HG02870 (cell line): Measurements from ENCODE around the gene SLC9A1.

ENCODE experiments used
- ATAC-seq: cut with Tn5 transposase; IDR thresholded peaks from one replicate; pipeline ENCODE4 v1.9.1; 2021; ENCODE audit warnings: mild to moderate bottlenecking, moderate library complexity; ENCODE audit not compliant: unreplicated experiment

Gene SLC9A1

DNA sequence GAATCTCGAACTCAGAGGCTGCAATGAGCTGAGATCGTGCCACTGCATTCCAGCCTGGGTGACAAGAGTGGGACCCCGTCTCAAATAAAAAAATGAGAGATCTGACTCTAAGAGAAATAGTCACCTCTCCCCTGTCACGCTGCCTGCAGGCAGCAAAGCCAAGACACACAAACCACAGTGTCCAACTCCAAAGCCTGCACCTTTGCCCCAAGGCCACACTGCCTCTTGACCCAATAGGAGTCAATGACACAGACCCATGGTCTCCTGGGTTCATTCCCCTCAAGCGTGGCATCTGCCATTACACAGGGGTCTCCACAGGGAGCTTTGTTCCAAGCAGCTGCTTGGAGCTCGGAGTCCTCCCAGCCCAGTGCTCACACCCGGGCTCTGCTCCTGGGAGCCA, 46.3 kb downstream of the SLC9A1 start:
- no peak for ATAC-seq

DNA sequence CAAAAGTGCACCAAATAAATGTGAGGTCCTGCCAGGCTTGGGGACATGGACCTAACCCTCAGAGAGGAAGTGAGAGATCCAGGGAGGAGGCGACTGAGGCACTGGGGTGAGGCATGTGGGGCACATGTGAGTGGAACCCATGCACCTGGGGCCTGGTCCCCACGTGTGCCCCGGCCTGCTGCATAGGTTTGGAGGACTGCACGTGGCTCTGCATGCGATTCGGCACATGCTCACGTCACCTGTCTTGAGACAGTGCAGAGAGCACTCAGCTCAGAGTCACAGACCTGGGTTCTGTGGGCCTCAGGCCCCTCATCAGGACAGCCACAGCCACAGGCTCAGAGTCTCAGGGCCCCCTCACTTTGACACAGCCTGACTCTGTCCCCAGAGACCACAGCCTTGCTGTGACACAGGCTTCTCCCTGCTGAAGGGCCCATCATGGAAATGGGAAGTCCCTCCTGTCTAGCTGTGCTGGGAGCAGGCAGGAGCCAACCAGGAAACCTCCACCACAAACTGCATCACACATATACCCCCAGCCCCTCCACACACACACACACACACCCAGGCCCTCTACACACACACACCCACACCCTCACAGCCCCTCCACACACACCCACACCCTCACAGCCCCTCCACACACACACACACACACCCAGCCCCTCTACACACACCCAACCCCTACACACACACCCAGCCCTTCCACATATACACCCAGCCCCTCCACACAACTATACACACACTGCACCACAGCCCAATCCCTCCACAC, 48.2 kb downstream of the SLC9A1 start:
- no peak for ATAC-seq

DNA sequence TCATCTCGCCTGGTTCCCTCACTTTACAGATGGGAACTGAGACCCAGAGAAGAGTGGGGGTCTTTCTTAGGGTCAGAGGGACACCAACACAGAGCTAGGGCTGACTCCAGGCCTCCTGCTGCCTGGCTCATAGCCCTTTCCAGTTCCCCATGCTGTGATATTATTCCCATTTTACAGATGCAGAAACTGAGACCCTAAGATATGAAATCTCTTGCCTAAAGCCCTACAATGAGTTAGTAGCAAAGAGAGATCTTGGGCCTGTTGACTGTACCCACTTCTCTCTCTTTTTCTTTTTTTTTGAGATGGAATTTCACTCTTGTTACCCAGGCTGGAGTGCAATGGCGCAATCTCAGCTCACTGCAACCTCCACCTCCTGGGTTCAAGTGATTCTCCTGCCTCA, 49.9 kb downstream of the SLC9A1 start:
- no peak for ATAC-seq

DNA sequence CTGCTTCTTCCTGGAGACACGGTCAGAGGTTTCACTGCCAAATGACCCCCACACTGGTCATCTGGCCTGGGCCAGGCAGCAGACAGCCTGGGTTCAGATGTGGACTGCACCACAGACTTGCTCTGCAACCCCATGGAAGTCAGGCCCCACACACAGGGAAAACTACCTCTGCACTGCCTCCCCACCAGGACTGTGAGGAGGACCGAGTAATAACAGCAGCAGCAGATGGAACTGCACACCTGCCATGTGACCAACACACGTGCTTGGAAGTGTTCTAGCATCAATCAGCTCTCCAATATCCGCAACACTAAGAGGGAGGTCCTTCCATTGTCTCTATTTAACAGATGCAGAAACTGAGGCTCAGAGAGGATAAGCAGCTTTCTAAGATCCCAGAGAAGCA, 51.4 kb downstream of the SLC9A1 start:
- no peak for ATAC-seq

DNA sequence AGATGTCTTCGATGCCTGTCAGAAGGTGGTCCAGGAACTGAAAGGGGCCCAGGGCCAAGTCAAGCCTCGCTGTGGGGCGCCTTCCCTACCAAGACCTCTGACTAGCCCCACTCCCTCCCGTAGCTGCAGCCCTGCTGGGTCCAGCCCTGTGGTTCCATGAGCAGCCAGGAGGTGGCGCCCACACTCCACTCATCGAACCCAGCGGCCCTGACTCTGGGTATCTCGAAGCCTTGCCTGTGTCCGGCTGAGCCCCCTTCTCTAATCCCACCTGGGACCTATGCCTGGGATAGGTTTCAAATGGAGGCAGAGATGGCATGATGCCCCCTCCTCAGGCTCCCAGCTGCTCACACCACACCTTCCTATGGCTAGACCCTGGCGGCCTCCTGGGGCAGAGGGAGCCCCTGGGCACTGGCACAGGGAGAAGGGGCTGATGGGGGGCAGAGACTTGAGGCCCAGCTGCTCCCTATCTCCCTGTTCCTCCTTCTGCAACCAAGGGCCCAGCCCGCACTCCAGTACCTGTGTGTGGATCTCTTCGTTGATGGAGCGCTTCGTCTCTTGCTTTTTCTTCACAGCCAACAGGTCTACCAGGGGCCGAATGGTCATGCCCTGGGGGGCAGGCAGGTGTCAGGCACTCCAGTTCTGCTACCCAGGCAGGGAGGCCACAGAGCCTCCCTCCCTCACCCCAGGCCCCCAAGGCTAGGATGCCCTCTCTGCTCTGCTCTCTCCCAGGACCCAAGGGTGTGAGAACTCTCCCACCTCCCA, 52.0 kb downstream of the SLC9A1 start:
- no peak for ATAC-seq

DNA sequence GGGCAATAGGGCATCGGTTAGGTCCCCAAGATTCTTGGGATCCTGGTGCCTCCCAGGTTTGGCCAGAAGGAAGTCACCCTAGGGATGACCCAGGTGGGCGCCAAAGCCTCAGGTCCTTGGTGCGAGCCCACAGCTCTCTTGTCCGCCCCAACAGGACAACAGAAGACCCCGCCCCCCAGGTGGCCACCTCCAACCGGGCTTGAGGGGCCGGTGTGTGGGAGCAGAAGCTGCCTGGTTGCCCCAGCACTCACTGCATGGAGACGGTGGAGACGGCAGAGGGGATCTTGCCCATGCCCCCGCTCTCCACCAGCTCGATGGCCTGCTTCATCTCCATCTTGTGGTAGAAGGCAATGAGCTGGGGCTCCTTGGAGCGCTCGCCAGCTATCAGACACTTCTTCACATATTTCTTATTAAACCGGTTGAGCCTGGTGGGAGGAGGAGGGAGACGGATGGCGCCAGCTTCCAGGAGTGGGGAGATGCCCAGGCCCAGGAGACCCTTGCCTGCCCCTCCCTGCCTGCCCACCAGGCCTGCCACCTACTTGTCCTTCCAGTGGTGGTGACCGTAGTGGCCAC, 52.7 kb downstream of the SLC9A1 start:
- ATAC-seq, result no peak

DNA sequence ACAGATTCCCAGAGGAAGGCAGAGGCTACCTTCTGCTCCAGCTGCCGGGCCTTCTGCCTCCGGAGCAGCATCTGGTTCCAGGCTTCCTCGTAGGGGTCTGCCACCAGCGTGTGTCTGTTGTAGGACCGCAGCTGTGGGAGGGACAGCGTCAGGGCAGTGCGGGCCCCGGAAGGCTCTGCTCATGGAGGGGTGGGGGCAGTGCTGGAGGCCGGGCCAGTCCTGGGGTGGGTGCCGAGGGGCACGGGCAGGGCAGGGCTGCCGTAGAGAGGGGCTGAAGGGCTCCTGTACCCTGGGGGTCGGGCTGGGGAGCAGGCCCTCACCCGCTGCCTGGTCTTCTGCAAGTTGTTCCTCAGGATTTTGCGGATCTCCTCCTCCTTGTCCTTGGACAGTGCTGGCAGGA, 53.2 kb downstream of the SLC9A1 start:
- no peak for ATAC-seq

DNA sequence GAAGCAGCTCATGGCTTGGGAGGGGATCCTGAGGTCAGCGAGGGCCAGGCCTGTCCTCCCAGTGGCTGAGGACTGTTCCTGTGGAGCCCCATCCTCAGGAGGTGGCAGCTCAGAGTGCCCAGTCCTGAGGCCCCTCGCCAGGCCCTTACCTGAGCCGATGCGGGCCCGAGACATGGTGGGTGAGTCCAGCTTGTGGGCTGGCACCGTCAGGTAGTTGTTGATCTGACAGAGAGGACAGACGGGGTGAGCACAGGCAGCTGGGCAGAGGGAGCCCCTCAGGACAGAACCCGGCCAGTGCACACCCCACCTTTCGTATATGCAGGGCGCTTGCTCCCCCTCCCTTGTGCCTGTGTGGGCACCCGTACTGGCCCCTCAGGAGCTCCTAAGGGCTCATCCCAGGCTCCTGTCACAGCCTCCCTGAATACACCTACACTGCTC, 53.9 kb downstream of the SLC9A1 start:
- ATAC-seq, result no peak

DNA sequence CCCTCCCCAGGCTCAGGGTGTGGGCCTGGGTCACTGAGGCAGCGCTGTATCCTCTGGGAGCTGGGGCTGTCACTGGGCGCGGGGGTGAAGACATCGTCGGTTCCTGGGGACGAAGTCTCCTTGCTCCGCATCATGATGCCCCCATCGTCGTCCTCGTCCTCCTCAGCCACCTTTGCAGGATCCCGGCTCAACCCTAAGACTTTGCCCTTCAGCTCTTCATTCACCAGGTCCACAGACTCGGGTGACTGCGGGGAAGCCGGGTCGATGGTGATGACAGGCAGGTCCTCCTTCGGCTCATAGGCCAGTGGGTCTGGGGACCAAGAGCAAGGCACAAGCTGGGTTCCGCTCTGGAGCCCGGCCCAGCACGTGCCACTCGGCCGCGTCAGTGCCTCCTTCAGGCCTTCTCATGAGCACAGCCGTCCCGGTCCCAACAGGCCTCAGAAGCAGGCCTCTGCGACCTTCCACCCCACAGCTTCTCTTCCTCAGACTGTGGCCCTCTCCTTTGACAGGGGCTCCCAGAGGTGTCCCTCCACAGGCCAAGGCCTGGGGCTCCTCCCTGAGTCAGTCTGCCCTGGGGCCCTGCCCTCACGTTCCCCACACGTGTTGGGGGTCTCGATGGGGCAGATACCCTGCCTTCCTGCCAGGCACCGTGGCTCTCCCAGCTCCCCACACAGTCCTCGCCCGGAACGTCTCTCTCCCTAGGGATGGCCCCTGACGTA, 54.4 kb downstream of the SLC9A1 start:
- no peak for ATAC-seq

DNA sequence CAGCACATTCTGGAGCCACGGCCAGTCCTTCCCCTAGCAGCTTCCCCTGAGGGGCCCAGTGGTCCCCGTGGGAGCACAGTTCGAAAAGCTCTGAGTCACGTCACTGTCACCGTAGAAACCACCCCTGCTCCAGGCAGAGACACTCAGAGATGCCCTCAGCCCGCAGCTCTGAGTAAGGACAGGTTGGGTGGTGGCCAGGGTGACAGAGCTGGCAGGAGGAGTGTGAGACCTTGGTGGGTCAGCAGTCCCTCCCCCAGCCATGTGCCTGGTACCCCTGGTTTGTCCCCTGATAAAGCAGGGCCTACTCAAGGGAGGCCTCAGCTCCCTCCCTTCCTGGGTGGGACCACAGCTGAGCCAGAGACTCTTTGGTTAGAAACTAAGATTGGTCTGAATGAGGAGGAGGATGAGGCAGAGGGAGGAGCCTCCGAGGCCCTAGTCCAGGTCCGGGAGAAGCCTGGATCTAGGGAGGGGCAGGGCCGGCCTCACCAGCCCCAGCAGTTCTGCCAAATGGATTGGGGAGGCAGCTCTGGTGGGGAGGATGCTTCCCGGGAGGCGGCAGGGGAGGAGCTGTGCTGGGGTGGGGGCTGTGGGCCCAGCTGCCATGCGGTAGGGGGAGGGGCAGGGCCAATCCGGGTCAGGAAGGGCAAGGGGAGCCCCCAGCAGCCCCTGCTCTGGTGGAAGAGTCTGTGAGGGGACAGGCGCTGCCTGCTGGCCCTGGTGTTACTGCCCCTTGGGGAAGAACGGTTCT, 55.2 kb downstream of the SLC9A1 start:
- no peak for ATAC-seq

DNA sequence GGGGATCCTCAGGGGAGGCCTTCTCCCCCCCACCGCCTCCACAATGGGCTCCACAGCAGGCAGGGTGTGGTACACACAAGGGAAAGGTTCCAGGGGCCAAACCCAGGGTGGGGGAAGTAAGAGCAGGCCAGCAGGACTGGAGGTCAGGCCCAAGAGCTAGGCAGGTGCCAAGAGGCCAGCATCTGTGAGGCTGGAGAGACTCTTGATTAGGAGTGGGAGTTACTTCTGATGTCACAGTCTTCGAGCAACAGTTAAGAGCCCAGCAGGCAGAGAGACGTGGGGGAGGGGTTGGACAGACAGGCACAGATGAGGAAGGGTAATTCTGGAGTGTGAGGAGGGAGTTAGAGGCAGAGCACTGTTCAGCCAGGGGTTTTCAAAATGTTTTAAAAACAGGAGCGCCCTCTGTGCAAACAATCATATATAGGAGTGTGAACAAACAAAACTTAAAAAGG, 55.8 kb downstream of the SLC9A1 start:
- ATAC-seq, result no peak

DNA sequence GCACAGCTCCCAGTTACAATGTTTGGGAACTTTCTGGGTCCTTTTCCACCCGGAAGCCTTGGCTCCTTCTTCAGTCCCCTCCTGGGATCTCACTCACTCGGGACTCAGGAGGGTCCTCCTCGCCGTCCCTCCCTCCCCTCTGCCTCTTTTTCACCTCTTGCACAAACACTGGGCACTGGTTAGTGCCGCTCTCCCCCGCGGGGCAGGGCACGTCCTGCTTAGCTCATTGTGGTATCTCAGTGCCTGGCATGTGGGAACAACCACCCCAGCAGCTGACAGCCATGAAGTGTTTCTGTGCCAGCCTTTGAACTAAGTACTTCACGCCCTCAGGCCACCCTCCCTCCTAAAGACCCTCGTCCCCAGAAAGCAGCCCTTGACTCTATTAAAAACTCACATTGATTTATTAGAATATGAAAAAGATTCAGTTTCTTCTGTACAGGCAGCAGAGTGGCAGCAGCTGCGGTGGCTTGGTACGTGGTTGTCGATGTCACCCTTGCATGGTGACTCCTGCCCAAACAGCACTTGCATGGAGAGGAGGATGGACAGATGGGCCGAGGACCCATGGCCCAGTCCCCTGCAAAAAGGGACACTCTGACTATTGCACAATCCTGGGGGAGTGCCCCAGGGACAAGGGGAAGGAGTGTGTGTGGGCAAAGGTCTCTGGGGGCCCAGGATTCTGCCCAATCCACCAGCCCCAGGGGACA, 56.3 kb downstream of the SLC9A1 start:
- ATAC-seq, result no peak

DNA sequence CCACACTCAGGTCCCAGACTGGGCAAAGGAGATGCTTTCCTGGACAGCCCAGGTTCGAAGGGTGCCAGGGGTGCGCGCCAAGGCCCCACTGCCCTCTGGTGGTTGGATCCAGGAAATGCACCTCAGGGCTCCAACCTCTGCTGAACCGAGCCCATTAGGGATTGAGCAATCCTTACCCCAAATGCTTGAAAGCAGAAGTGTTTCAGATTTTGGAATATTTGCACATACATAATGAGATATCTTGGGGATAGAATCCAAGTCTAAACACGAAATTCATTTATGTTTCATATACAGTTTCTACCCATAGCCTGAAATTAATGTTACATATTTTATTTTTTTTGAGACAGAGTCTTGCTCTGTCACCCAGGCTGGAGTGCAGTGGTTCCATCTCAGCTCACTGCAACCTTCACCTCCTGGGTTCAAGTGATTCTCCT, 57.4 kb downstream of the SLC9A1 start:
- ATAC-seq, result no peak

DNA sequence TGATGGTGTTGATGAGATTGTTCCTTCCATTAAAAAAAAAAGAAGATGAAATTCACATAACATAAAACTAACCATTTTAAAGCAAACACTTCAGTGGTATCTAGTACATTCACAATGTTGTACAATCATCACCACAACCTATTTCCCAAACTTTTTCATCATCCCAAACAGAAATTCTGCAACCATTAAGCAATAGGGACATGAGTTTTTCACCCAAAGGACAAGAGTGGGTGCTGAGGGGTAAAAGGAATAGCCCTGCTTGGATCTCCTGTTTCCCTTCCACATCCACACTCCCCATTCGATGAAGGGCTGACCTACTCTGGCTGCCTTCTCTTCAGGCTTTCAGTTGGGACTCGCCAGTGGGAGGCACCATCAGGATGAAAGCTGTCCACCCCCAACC, 59.3 kb downstream of the SLC9A1 start:
- ATAC-seq, result no peak

DNA sequence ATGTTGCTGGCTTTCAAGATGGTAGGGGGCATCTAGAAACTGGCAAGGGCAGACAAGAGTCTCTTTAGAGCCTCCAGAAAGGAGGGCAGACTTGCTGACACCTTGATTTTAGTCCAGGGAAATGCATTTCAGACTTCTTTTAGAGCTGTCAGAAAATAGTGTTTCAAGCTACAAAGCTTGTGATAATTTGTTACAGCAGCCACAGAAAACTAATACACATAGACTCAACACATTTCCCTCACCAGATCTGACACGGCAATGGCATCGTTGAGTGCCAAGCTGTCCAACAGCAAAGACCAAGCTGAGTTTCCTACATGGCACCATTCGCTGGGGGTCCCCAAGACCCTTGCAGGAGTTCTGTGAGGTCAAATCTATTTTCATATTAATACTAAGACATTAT, 62.0 kb downstream of the SLC9A1 start:
- ATAC-seq, result no peak

DNA sequence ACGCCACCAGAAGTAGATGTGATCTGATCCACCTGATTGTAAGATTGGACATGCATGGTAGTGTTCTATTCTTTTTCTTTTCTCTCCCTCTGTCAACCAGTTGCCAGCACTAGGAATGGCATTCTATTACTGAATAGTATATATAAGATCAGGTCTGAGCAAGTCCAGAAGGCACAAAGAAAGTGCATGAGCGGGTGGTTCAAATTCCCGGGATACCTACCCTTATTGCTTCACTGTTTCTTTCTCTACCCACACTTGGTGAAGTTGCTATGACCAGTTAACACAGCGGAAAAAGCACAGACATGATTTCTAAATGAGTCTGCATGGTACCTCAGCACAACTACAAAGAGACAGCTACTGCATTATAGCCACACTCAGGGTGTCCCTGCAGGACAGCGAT, 64.0 kb downstream of the SLC9A1 start:
- ATAC-seq, result no peak

DNA sequence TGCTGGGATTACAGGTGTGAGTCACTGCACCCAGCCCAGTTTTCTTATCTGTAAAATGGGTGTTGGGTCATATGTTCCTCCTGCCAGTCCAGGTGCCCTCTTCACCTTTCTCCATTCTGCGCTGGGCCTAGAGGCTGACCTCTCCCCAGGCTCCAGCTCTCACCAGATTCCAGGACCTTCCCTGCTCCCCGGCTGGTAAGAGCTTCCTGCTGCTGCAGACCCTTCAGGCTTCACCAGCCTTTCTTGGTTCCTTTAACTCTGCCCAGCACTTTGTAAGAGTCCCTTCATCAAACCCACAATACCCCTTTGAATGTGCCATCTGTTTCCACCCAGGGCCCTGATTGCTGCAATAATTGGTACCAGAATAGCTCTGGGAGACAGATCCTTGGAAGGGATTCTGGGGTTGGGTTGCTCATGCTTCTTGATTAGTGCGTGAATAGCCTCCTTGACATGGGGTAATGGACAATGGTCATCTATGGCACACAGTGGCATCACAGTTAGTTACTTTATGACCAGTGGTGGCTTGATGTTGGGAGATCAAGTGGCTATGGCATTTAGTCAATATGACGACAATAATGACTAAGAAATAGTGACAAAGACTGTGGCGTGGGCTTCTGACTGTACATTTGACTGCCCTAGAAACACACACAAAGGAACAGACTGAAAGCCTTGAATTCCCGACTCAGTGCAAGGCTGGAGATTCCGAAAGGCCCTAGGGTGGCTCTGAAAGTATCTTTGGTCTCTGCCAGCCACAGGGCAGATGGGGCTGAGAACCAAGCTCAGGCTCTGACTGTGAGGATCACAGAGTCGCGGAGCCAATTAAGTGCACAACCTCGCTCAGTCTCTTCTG, 67.3 kb downstream of the SLC9A1 start:
- no peak for ATAC-seq

DNA sequence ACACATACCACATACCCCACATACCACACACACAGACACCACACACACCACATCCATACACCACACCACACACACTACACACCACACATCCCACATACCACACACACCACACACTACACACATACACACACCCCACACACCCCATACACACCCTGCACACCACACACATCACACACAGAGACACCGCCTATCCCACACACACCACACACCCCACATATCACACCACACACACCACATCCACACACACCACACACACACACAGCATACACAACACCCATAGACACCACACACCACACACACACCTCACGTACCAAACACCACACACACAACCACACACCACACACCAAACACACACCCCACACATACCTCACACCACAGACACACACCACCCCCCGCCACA, 68.3 kb downstream of the SLC9A1 start:
- ATAC-seq, result no peak

DNA sequence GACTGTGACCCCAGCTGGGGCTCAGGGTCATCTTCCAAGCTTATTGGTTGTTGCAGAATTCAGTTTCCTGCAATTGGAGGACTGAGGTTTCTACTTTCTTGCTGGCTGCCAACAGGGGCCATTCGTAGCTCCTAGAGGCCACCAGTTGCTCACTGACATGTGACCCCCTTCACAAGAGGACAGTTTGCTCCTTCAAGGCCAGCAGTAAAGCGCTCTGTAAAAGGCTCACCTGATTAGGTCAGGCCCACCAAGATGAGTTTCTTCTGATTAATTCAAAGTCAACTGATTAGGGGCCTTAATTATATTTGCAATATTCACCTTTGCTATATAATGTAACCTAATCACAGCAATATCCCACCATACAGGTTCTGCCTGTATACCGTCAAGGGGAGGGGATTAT, 68.9 kb downstream of the SLC9A1 start:
- no peak for ATAC-seq
